MCF 10A (cell line): ENCODE measurements around the gene NOX1. TPM values are rescaled to one million over a fixed set of nuclear protein-coding genes. Genes with fewer than 3 reads are reported as not detected.

Experiments
- BruUV-seq: library from RNA; stranded (reverse); fragments of 400-500 nt; replicated peaks from 2 replicates; lab custom pipeline; 2021; lab: Mats Ljungman, UMichigan
- CTCF ChIA-PET: fragments of 300-600 bp; sonication (Branson Sonifier 250); formaldehyde crosslinking; extraction: SDS; loops from one replicate; lab custom pipeline; 2021; ENCODE audit warnings: antibody characterized with exemption, inconsistent platforms; lab: Yijun Ruan, JAX
- POLR2A ChIA-PET: fragments of 300-600, 350-650 bp; sonication (Branson Sonifier 250); formaldehyde crosslinking; extraction: SDS; loops from one replicate; lab custom pipeline; 2020; ENCODE audit warnings: antibody characterized with exemption, inconsistent platforms; lab: Yijun Ruan, JAX
- DNase-seq: peaks from one replicate; pipeline ENCODE4 v3.0.0-alpha.2; 2018; ENCODE audit not compliant: unreplicated experiment
- H3K27ac Mint-ChIP-seq: one replicate; pipeline ENCODE4 v1.8.0; 2022; ENCODE audit warnings: mild to moderate bottlenecking, low read depth, mixed read lengths; ENCODE audit not compliant: unreplicated experiment
- H3K27me3 Mint-ChIP-seq: one replicate; pipeline ENCODE4 v1.8.0; 2022; ENCODE audit warnings: mixed read lengths; ENCODE audit not compliant: insufficient read depth, unreplicated experiment
- H3K36me3 Mint-ChIP-seq: one replicate; pipeline ENCODE4 v1.8.0; 2022; ENCODE audit warnings: mild to moderate bottlenecking, moderate library complexity, mixed read lengths; ENCODE audit not compliant: insufficient read depth, unreplicated experiment
- H3K4me1 Mint-ChIP-seq: one replicate; pipeline ENCODE4 v1.8.0; 2022; ENCODE audit warnings: mixed read lengths; ENCODE audit not compliant: insufficient read depth, unreplicated experiment
- H3K4me3 Mint-ChIP-seq: one replicate; pipeline ENCODE4 v1.8.0; 2022; ENCODE audit warnings: mild to moderate bottlenecking, moderate library complexity, mixed read lengths; ENCODE audit not compliant: unreplicated experiment
- H3K9me3 Mint-ChIP-seq: one replicate; pipeline ENCODE4 v1.8.0; 2022; ENCODE audit warnings: mixed read lengths; ENCODE audit not compliant: unreplicated experiment
- intact Hi-C: fragments of 100-400 bp; cut with micrococcal nuclease; formaldehyde crosslinking; loops from 2 replicates; pipeline ENCODE4 v1.14.1; 2022
- total RNA-seq: library from RNA; stranded (reverse); gene quantifications from 2 replicates; pipeline ENCODE4 v1.2.3, GENCODE V29; 2022
- TF ChIP-seq, protein P1 (sequence below): fragments of 200-600 bp; IDR thresholded peaks from one replicate; pipeline ENCODE4 v1.8.0; 2022; ENCODE audit warnings: antibody characterized with exemption, mild to moderate bottlenecking; ENCODE audit not compliant: unreplicated experiment

Gene NOX1
- total RNA-seq, 1 experiment from 2014 or later, result not detected

DNA sequence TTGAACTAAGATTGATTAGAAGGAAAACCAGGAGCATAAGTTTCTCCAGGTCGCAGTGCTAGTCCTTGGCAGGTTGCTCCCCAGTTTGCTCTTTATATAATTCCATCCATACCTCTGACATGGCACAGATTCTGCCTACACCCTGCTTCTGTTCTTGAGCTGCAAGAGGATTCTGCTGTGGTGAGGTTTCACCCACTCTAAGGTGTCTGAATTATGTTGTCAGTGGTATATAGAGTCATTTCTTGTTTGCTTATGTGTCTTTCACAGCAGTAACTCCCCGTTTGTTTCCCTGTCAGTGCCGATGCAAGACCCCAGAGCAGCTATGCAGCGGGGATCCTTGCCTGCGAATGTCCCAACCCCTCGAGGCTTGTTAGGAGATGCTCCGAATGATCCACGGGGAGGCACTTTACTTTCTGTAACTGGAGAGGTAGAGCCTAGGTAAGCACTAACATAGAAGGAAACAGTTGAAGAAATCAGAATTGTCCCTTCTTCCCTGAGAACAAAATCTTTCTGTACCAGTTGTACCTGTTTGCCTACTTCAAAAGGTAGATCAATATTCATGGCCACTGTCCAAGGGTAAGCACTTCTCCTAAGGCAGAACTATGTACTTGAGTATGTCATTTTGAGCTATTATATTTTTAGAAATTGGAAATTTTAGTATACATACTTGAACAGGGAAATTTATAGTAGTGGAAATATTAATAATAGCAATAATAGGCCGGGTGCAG lies 42.8 kb downstream of the NOX1 start:
- DNase-seq, result no peak
- no TSS peak for BruUV-seq
- intact Hi-C loops, result no loop called here
- Mint-ChIP-seq H3K36me3 (peaks cover 27% of the 10 kb centered on the region), H3K4me3 (no peak overlapping the region), H3K27me3 (peaks cover 78% of the 10 kb centered on the region), H3K9me3 (no peaks in the 10 kb centered on the region), H3K27ac (no peak overlapping the region), H3K4me1 (peaks cover 7% of the 10 kb centered on the region)
- CTCF ChIA-PET, result interaction anchor here (0.6 kb wide), 1 partner anchor 509 kb away, joined by 3 read pairs; no protein-coding TSS in a partner anchor
- TF ChIP-seq, protein P1, sequence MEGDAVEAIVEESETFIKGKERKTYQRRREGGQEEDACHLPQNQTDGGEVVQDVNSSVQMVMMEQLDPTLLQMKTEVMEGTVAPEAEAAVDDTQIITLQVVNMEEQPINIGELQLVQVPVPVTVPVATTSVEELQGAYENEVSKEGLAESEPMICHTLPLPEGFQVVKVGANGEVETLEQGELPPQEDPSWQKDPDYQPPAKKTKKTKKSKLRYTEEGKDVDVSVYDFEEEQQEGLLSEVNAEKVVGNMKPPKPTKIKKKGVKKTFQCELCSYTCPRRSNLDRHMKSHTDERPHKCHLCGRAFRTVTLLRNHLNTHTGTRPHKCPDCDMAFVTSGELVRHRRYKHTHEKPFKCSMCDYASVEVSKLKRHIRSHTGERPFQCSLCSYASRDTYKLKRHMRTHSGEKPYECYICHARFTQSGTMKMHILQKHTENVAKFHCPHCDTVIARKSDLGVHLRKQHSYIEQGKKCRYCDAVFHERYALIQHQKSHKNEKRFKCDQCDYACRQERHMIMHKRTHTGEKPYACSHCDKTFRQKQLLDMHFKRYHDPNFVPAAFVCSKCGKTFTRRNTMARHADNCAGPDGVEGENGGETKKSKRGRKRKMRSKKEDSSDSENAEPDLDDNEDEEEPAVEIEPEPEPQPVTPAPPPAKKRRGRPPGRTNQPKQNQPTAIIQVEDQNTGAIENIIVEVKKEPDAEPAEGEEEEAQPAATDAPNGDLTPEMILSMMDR, result no peak
- POLR2A ChIA-PET, result interaction anchor here (0.6 kb wide), 1 partner anchor 96 kb away, joined by 3 read pairs; no protein-coding TSS in a partner anchor

DNA sequence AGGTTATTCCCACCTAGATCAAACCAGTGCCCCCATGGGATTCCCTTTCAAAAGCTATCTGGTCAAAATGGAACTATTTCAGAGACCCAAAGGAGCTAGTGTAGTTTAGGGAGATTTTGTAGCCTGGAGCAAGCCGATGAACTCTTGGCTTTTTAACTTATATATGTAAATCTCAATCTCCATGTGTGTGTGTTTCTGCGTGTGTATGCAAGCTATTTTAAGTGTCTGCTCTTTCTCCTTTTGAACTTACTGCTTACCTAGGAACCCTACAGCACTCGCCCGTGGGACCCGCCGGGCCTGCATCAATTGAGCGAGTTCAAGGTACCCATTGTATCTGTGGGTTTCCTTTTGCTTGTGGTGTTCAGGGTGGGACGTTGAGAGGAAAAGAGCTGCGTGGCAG lies 43.6 kb downstream of the NOX1 start:
- CTCF ChIA-PET, result no interaction called here
- Mint-ChIP-seq H3K27ac (no peak overlapping the region), H3K27me3 (peaks cover 77% of the 10 kb centered on the region), H3K4me1 (peaks cover 7% of the 10 kb centered on the region), H3K4me3 (no peak overlapping the region), H3K36me3 (peaks cover 35% of the 10 kb centered on the region), H3K9me3 (no peaks in the 10 kb centered on the region)
- POLR2A ChIA-PET, result no interaction called here
- BruUV-seq, result no TSS peak
- TF ChIP-seq, protein P1, result no peak
- no peak for DNase-seq
- intact Hi-C loops, result no loop called here

DNA sequence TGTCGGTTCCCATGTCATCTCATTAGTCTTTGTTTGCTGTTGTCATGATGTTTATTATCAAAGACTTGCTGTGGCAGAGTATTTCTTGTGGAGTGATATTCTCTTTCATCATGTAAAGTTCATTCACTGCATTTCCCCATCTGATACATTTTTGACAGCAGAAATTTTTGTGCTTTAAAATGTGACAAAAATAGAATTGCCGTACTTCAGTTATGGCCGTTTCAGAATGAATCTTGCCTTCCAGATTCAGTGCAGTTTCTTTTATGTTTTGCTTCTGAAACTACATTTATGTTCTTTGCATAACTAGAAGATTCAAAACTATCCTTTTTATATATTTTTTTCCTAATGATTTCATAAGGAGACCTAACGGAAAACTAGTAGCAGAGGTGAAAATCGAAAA lies 44.0 kb downstream of the NOX1 start:
- CTCF ChIA-PET, result no interaction called here
- H3K4me3 Mint-ChIP-seq, result no peak overlapping the region

DNA sequence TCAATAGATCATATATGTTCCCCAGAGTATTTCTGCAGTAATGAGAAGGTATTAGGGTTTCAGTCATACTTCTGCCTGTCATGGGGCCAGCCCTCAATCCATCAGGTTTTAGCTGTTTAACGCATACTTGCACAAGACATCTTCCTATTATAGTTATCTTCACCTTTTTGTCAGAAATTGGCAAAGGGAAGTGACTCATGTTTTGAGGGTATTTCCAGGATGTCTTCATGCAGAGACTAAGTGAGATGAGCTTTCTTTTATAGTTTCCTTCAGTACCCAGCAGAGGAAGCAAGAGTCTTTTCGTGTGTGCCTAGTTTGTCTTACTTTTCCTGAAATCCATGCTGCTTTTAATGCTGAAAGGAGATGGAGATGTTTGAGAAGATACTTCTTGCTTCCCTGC lies 44.4 kb downstream of the NOX1 start:
- no TSS peak for BruUV-seq
- no peaks in the 10 kb centered on the region for H3K9me3 Mint-ChIP-seq
- peaks cover 84% of the 10 kb centered on the region for H3K27me3 Mint-ChIP-seq
- intact Hi-C loops, result no loop called here
- CTCF ChIA-PET, result no interaction called here
- DNase-seq, result peak; percentile 42
- H3K27ac Mint-ChIP-seq, result no peak overlapping the region
- TF ChIP-seq, protein P1, result no peak
- POLR2A ChIA-PET, result no interaction called here
- H3K36me3 Mint-ChIP-seq, result peaks cover 40% of the 10 kb centered on the region
- H3K4me3 Mint-ChIP-seq, result no peak overlapping the region
- H3K4me1 Mint-ChIP-seq, result peaks cover 7% of the 10 kb centered on the region

More for the DNA sequence above, 44.0 kb downstream of the NOX1 start:
- POLR2A ChIA-PET, result no interaction called here
- peaks cover 80% of the 10 kb centered on the region for H3K27me3 Mint-ChIP-seq
- TF ChIP-seq, protein P1, result no peak
- H3K9me3 Mint-ChIP-seq, result no peaks in the 10 kb centered on the region
- no TSS peak for BruUV-seq
- peaks cover 36% of the 10 kb centered on the region for H3K36me3 Mint-ChIP-seq
- H3K4me1 Mint-ChIP-seq, result peaks cover 7% of the 10 kb centered on the region
- intact Hi-C loops, result no loop called here
- H3K27ac Mint-ChIP-seq, result no peak overlapping the region
- no peak for DNase-seq
